ENCODE results near the gene SOD1. TPM values are rescaled to one million over a fixed set of nuclear protein-coding genes. Genes with fewer than 3 reads are reported as not detected.

Gene SOD1
- total and polyA plus RNA-seq, 2 donors (not counting 3 experiments of a cell fraction or from before 2014, with no cell fraction given) = 198 to 268 TPM

DNA sequence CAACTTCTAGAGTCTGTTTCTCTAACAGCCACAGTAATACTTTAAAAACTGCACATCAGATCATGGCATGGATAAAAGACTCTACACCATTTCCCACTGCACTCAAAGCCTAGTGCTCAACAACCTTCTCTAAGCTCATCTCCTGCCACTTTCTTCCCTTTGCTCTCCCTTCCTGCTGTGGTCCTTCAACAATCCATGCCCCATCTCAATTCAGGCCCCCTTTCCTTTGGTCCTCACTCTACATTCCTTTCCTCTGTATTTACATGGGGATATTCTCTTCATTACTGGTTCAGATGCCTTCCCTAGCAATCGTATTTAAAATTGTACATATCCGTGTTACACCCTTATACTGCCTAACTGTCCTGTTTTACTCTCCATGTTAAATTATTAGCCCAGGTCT, 19.0 kb downstream of the SOD1 start:
- dilution Hi-C loops (cut with MboI; ENCODE audit: extremely low pct_ligation_motif_present, low sequenced_read_pairs) (no loop called here), intact Hi-C loops (cut with micrococcal nuclease) (no loop called here)
- peaks cover 0 to 7% of the 10 kb centered on the region in 2 experiments for H3K36me3 ChIP-seq (ENCODE audit: control insufficient read depth in 2 of 2, extremely low read depth in 1 of 2, insufficient read depth in 2 of 2, low read length in 2 of 2)
- DNase-seq (ENCODE audit: low read depth, low spot score) (no peak), FAIRE-seq (no peak)
- H3K9me3 ChIP-seq (replicated peaks; ENCODE audit: control insufficient read depth, insufficient read depth, low read length) = no peaks in the 10 kb centered on the region
- no peaks in the 10 kb centered on the region for H3K4me1 ChIP-seq (ENCODE audit: control insufficient read depth, extremely low read depth, insufficient read depth, low read length)
- TF ChIP-seq MAX (IDR thresholded peaks at IDR 0.05; ENCODE audit: insufficient read depth, insufficient read length) (no peak), GATA2 (IDR thresholded peaks at IDR 0.05; ENCODE audit: insufficient read depth, insufficient read length, low read depth, low read length) (no peak), MYC (IDR thresholded peaks at IDR 0.05; ENCODE audit: low read depth, low read length) (no peak), JUN (IDR thresholded peaks at IDR 0.05; ENCODE audit: borderline replicate concordance, insufficient read depth, insufficient read length, low read depth) (no peak), POLR2A (IDR thresholded peaks at IDR 0.05; ENCODE audit: low read depth, low read length) (no peak), EZH2 (IDR thresholded peaks at IDR 0.05; ENCODE audit: borderline replicate concordance, low read depth, low read length, severe bottlenecking) (no peak), FOS (IDR thresholded peaks at IDR 0.05; ENCODE audit: borderline replicate concordance, insufficient read depth, low read length) (no peak), POLR2AphosphoS5 (IDR thresholded peaks at IDR 0.05; ENCODE audit: insufficient read depth, low read depth, low read length) (no peak)
- TF ChIP-seq, protein P1, sequence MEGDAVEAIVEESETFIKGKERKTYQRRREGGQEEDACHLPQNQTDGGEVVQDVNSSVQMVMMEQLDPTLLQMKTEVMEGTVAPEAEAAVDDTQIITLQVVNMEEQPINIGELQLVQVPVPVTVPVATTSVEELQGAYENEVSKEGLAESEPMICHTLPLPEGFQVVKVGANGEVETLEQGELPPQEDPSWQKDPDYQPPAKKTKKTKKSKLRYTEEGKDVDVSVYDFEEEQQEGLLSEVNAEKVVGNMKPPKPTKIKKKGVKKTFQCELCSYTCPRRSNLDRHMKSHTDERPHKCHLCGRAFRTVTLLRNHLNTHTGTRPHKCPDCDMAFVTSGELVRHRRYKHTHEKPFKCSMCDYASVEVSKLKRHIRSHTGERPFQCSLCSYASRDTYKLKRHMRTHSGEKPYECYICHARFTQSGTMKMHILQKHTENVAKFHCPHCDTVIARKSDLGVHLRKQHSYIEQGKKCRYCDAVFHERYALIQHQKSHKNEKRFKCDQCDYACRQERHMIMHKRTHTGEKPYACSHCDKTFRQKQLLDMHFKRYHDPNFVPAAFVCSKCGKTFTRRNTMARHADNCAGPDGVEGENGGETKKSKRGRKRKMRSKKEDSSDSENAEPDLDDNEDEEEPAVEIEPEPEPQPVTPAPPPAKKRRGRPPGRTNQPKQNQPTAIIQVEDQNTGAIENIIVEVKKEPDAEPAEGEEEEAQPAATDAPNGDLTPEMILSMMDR (IDR thresholded peaks at IDR 0.05; ENCODE audit: extremely low read depth in 1 of 2, insufficient read depth in 1 of 2, low read depth in 1 of 2, low read length in 2 of 2) = no peak
- H3K4me3 ChIP-seq (replicated peaks in 1 of 3; ENCODE audit: insufficient read depth in 1 of 3, low read depth in 1 of 3, low read length in 3 of 3) = no peak overlapping the region
- H3K79me2 ChIP-seq (ENCODE audit: control insufficient read depth, insufficient read depth, low read length) = no peaks in the 10 kb centered on the region
- CTCF ChIA-PET = no interaction called here
- H3K27ac ChIP-seq (ENCODE audit: insufficient read depth, low read depth, low read length) = no peak overlapping the region
- no peak overlapping the region for H3K4me2 ChIP-seq (ENCODE audit: insufficient read depth, low read length)
- no peaks in the 10 kb centered on the region for H3K27me3 ChIP-seq (ENCODE audit: control insufficient read depth in 2 of 2, insufficient read depth in 2 of 2, low read length in 2 of 2)
- no peak overlapping the region for H3K9ac ChIP-seq (replicated peaks; ENCODE audit: extremely low read depth, insufficient read depth, low read length)
- H3K9me1 ChIP-seq (replicated peaks; ENCODE audit: control insufficient read depth, extremely low read depth, insufficient read depth, low read length) = no peaks in the 10 kb centered on the region
- no peaks in the 10 kb centered on the region for H4K20me1 ChIP-seq (replicated peaks; ENCODE audit: control insufficient read depth, extremely low read depth, insufficient read depth, low read length)
- no TSS peak for BruUV-seq (replicated peaks)
- H2AFZ ChIP-seq (ENCODE audit: low read depth, low read length) = no peak overlapping the region
- POLR2A ChIA-PET = no interaction called here

All from endothelial cell of umbilical vein (primary cell).